Effector memory CD4-positive, alpha-beta T cell (primary cell): ENCODE results near the gene WFDC11.
"Not testable (repeated sequence)": the region's sequence is repeated elsewhere in the genome, so short reads cannot be mapped to it uniquely, and the experiment has no call there.

ENCODE experiments used
- DNase-seq, 3 donors: peaks; one replicate each; pipeline ENCODE4 v3.0.0-alpha.2; 2020
- H3K27ac ChIP-seq: 2 replicates; pipeline ENCODE4 v1.7.0; 2013; ENCODE audit warnings: mild to moderate bottlenecking, low read length, moderate library complexity; ENCODE audit not compliant: insufficient read depth, poor library complexity, severe bottlenecking
- H3K27me3 ChIP-seq: replicated peaks from 2 replicates; pipeline ENCODE4 v1.7.0; 2013; ENCODE audit warnings: mild to moderate bottlenecking, low read length; ENCODE audit not compliant: insufficient read depth, control insufficient read depth, poor library complexity, severe bottlenecking
- H3K36me3 ChIP-seq: 2 replicates; pipeline ENCODE4 v1.7.0; 2013; ENCODE audit warnings: mild to moderate bottlenecking, low read length, moderate library complexity; ENCODE audit not compliant: control insufficient read depth, insufficient read depth
- H3K4me1 ChIP-seq: 2 replicates; pipeline ENCODE4 v1.7.0; 2013; ENCODE audit warnings: low read length, mild to moderate bottlenecking; ENCODE audit not compliant: control insufficient read depth, insufficient read depth, poor library complexity, severe bottlenecking
- H3K4me3 ChIP-seq: 2 replicates; pipeline ENCODE4 v1.7.0; 2013; ENCODE audit warnings: low read length, low read depth, mild to moderate bottlenecking; ENCODE audit not compliant: insufficient read depth, poor library complexity, severe bottlenecking
- H3K9me3 ChIP-seq: 2 replicates; pipeline ENCODE4 v1.7.0; 2013; ENCODE audit warnings: mild to moderate bottlenecking, low read length, moderate library complexity; ENCODE audit not compliant: control insufficient read depth

The WFDC11 gene

GRCh38 chr20:45657038-45657437 is 13.0 kb downstream of the WFDC11 start:
- not testable (repeated sequence) for H3K27ac ChIP-seq

GRCh38 chr20:45651726-45652125 is 18.3 kb downstream of the WFDC11 start:
- not testable (repeated sequence) for DNase-seq, H3K27ac ChIP-seq, H3K4me1 ChIP-seq, H3K36me3 ChIP-seq, H3K9me3 ChIP-seq, H3K4me3 ChIP-seq, H3K27me3 ChIP-seq

More at GRCh38 chr20:45657038-45657437, 13.0 kb downstream of the WFDC11 start:
- H3K36me3 ChIP-seq, H3K4me3 ChIP-seq, H3K27me3 ChIP-seq, H3K4me1 ChIP-seq, DNase-seq, H3K9me3 ChIP-seq: not testable (repeated sequence)

GRCh38 chr20:45649312-45649863 is 20.7 kb downstream of the WFDC11 start:
- Histone ChIP-seq H3K4me3 (no peak overlapping the region), H3K4me1 (no peaks in the 10 kb centered on the region), H3K9me3 (no peaks in the 10 kb centered on the region), H3K27me3 (no peaks in the 10 kb centered on the region), H3K27ac (no peak overlapping the region), H3K36me3 (no peaks in the 10 kb centered on the region)
- DNase-seq = no peak

- Histone ChIP-seq H3K36me3 (no peaks in the 10 kb centered on the region), H3K27ac (no peak overlapping the region), H3K4me3 (no peak overlapping the region), H3K4me1 (no peaks in the 10 kb centered on the region), H3K9me3 (no peaks in the 10 kb centered on the region), H3K27me3 (no peaks in the 10 kb centered on the region)
- DNase-seq = no peak
Measured at GRCh38 chr20:45647441-45648050, 22.5 kb downstream of the WFDC11 start.

GRCh38 chr20:45646875-45647274 is 23.2 kb downstream of the WFDC11 start:
- Histone ChIP-seq H3K36me3 (no peaks in the 10 kb centered on the region), H3K9me3 (no peaks in the 10 kb centered on the region), H3K4me3 (no peak overlapping the region), H3K27ac (no peak overlapping the region), H3K4me1 (no peaks in the 10 kb centered on the region), H3K27me3 (no peaks in the 10 kb centered on the region)
- DNase-seq = no peak

- not testable (repeated sequence) for DNase-seq, H3K4me3 ChIP-seq, H3K27ac ChIP-seq, H3K27me3 ChIP-seq, H3K4me1 ChIP-seq, H3K9me3 ChIP-seq, H3K36me3 ChIP-seq
Measured at GRCh38 chr20:45645869-45646268, 24.2 kb downstream of the WFDC11 start.

- H3K27ac ChIP-seq = not testable (repeated sequence)
Measured at GRCh38 chr20:45641076-45641475, 29.0 kb downstream of the WFDC11 start.

GRCh38 chr20:45639687-45640086 is 30.4 kb downstream of the WFDC11 start:
- Histone ChIP-seq H3K4me3 (no peak overlapping the region), H3K9me3 (no peaks in the 10 kb centered on the region), H3K27me3 (no peaks in the 10 kb centered on the region), H3K27ac (no peak overlapping the region), H3K36me3 (no peaks in the 10 kb centered on the region), H3K4me1 (no peaks in the 10 kb centered on the region)
- DNase-seq = no peak

More at GRCh38 chr20:45641076-45641475, 29.0 kb downstream of the WFDC11 start:
- not testable (repeated sequence) for H3K4me3 ChIP-seq, DNase-seq, H3K36me3 ChIP-seq, H3K4me1 ChIP-seq, H3K9me3 ChIP-seq, H3K27me3 ChIP-seq

GRCh38 chr20:45636513-45636912 is 33.5 kb downstream of the WFDC11 start:
- Histone ChIP-seq H3K4me3 (no peak overlapping the region), H3K27ac (no peak overlapping the region), H3K9me3 (no peaks in the 10 kb centered on the region), H3K36me3 (no peaks in the 10 kb centered on the region), H3K4me1 (no peaks in the 10 kb centered on the region), H3K27me3 (no peaks in the 10 kb centered on the region)
- DNase-seq = no peak

GRCh38 chr20:45631184-45631583 is 38.9 kb downstream of the WFDC11 start, which contains the start of gene WFDC9:
WFDC9 (minus strand) TSS chr20:45631284; CDS start chr20:45610181, 21,103 bp downstream.
- Histone ChIP-seq H3K27me3 (no peaks in the 10 kb centered on the region), H3K4me3 (no peak within 1 kb of the TSS), H3K36me3 (no peaks in the 10 kb centered on the region), H3K27ac (no peak within 1 kb of the TSS), H3K4me1 (no peaks in the 10 kb centered on the region), H3K9me3 (no peaks in the 10 kb centered on the region)
- no peak for DNase-seq
